ENCODE measurements around the gene SCIN. TPM values are rescaled to one million over a fixed set of nuclear protein-coding genes. Genes with fewer than 3 reads are reported as not detected.

SCIN gene
- total and polyA plus RNA-seq, 2 of the 8 experiments (the other 6 are each of a cell fraction or from before 2014, with no cell fraction given), result 0.47 to 1.9 TPM

DNA sequence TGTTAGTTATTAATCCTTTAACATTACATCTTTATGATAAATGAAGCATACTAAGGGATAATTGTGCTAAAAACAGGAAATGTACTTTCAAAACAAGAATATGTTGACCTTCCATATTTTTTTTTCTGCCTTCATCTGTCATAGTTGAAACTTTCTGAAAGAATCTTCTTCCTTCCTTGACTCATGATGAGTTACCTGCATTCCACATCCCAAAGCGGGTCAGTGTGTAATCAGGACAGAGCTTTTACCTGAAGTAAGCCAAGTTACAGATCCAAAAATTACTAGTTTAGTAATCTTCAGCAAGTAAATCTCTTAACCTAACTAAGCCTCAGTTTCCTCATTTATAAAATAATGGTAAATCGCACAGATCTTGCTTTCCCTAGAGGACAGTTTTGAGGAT lies 103.5 kb downstream of the SCIN start (continued):
- TF ChIP-seq, protein P1, sequence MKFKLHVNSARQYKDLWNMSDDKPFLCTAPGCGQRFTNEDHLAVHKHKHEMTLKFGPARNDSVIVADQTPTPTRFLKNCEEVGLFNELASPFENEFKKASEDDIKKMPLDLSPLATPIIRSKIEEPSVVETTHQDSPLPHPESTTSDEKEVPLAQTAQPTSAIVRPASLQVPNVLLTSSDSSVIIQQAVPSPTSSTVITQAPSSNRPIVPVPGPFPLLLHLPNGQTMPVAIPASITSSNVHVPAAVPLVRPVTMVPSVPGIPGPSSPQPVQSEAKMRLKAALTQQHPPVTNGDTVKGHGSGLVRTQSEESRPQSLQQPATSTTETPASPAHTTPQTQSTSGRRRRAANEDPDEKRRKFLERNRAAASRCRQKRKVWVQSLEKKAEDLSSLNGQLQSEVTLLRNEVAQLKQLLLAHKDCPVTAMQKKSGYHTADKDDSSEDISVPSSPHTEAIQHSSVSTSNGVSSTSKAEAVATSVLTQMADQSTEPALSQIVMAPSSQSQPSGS (IDR thresholded peaks at IDR 0.05; ENCODE audit: low read length), result no peak
- TF ChIP-seq SRF (IDR thresholded peaks at IDR 0.05; ENCODE audit: low read depth, low read length), result no peak
- TF ChIP-seq CTCF (IDR thresholded peaks at IDR 0.05; ENCODE audit: control extremely low read depth in 1 of 3, insufficient read depth in 1 of 3, low read depth in 1 of 3, low read length in 3 of 3), result no peak
- no peak for TF ChIP-seq SP4 (IDR thresholded peaks at IDR 0.05; ENCODE audit: low read length)
